ENCODE results near the gene POU2F3. TPM values are rescaled to one million over a fixed set of nuclear protein-coding genes. Genes with fewer than 3 reads are reported as not detected.

The POU2F3 gene
- total RNA-seq, 1 donor from 2014 or later = not detected

DNA sequence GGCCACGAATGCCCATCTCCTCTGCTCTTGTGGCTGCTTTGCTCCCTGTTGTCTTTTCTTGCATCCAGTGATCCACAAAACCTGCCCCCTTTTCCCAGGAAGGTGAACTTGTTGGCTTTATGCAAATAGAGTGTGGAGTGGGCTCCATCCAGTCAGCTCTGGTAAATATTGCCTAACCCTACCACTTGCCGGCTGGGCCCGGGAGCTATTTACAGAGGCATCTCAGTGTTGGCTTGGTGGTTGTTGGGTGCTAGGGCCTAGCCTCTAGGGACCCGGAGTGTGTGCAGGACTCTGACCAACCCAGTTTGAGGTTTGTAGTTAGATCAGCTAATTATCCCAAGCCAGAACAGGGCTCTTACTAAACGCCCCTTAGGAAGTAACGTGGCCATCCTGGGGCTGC lies 44.3 kb downstream of the POU2F3 start:
- no peaks in the 10 kb centered on the region for H3K36me3 Mint-ChIP-seq (ENCODE audit: low read depth)
- intact Hi-C loops (cut with micrococcal nuclease) = no loop called here
- no peaks in the 10 kb centered on the region for H3K9me3 Mint-ChIP-seq
- H3K4me1 Mint-ChIP-seq = no peaks in the 10 kb centered on the region
- no peak for DNase-seq
- H3K27me3 Mint-ChIP-seq = peaks cover 31% of the 10 kb centered on the region
- no peak overlapping the region for H3K4me3 Mint-ChIP-seq
- H3K27ac Mint-ChIP-seq = no peak overlapping the region

DNA sequence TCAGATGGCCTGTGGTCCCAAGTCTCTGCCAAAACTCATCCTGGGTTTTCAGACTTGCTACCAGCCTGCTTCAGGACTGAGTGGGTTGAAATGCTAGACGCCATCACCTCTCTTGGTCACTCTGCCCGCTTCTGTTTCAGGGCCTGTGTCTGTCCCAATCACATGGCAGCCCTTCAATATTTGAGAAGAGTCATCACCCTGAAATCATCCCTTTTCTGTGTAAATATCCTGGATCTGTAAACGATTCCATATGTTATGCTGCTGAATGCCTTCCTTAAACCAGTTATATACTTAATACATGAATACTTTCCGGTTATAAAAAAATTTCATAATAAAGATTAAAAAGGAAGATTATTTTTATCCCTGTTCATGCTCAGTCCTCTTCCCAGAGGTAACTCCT lies 45.3 kb downstream of the POU2F3 start:
- no peak overlapping the region for H3K4me3 Mint-ChIP-seq
- H3K9me3 Mint-ChIP-seq = no peaks in the 10 kb centered on the region
- no peaks in the 10 kb centered on the region for H3K4me1 Mint-ChIP-seq
- H3K27me3 Mint-ChIP-seq = peaks cover 38% of the 10 kb centered on the region
- no peak for DNase-seq
- no peak overlapping the region for H3K27ac Mint-ChIP-seq
- peaks cover 2% of the 10 kb centered on the region for H3K36me3 Mint-ChIP-seq (ENCODE audit: low read depth)
- intact Hi-C loops (cut with micrococcal nuclease) = no loop called here

DNA sequence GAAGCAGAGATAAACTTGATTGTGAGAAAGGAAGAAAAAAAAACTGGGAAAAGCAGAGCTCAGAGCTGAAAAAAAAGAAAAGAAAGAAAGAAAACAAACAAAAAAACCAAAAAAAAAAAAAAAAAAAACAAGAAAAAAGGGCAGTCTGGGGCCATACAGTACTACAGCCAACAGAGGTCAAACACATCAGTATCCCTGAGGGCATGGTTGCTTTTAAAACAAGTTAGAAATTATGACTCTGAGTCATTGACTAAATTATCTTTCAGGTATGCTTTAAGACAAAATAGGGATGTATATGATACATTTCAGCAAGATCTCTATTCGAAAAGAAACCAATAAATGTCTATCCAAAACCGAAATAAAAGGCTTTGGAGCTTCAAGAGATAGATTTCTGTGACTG lies 48.1 kb downstream of the POU2F3 start:
- DNase-seq = no peak

DNA sequence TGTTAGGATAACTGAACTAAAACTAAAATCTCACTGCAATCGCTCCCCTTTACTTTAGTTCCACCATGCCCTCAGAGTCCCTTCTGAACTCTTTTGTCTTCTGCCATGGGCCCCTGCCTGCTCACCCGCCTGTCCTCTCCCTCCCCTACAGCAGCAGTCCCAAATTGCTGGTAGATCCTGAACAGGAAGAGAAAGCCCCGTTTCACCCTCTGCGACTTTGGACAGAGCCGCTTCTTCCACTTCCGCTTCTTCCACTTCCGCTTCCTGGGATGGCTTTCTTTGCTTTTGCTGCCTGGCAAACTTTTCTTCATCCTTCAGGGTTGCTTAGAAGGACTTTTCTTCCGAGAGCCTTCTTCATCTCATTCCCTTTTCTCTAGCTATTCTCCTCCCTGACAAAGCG lies 49.5 kb downstream of the POU2F3 start:
- intact Hi-C loops (cut with micrococcal nuclease) = no loop called here
- no peak for DNase-seq
- no peak overlapping the region for H3K4me3 Mint-ChIP-seq
- H3K27ac Mint-ChIP-seq = no peak overlapping the region
- peaks cover 54% of the 10 kb centered on the region for H3K27me3 Mint-ChIP-seq
- H3K36me3 Mint-ChIP-seq (ENCODE audit: low read depth) = peaks cover 2% of the 10 kb centered on the region
- H3K9me3 Mint-ChIP-seq = no peaks in the 10 kb centered on the region
- H3K4me1 Mint-ChIP-seq = no peaks in the 10 kb centered on the region

More for the DNA sequence above, 48.1 kb downstream of the POU2F3 start:
- no peaks in the 10 kb centered on the region for H3K9me3 Mint-ChIP-seq
- H3K27me3 Mint-ChIP-seq = peaks cover 43% of the 10 kb centered on the region
- H3K27ac Mint-ChIP-seq = no peak overlapping the region
- no peaks in the 10 kb centered on the region for H3K4me1 Mint-ChIP-seq
- H3K36me3 Mint-ChIP-seq (ENCODE audit: low read depth) = peaks cover 2% of the 10 kb centered on the region
- intact Hi-C loops (cut with micrococcal nuclease) = no loop called here
- no peak overlapping the region for H3K4me3 Mint-ChIP-seq

DNA sequence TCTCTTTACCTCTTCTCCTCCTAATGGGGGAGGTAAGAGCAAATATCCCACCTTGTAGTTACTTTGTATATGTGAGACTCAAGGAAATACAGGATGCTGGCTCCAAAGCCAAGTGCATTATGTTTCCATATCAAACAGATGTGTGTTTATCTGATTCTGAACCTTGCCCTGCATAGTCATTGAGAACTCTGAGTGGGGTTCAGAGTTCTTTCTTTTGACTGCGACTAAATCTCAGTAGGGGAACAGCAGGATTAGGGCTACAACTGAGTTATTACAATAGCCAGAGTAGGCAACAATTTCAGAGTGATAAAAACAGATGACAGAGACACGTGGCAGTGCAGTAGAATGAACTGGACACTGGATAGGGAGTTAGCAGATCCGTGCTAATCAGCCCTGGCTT lies 51.0 kb downstream of the POU2F3 start:
- Mint-ChIP-seq H3K36me3 (ENCODE audit: low read depth) (peaks cover 2% of the 10 kb centered on the region), H3K27me3 (peaks cover 61% of the 10 kb centered on the region), H3K27ac (no peak overlapping the region), H3K4me3 (no peak overlapping the region), H3K9me3 (no peaks in the 10 kb centered on the region), H3K4me1 (no peaks in the 10 kb centered on the region)
- intact Hi-C loops (cut with micrococcal nuclease) = no loop called here
- no peak for DNase-seq

DNA sequence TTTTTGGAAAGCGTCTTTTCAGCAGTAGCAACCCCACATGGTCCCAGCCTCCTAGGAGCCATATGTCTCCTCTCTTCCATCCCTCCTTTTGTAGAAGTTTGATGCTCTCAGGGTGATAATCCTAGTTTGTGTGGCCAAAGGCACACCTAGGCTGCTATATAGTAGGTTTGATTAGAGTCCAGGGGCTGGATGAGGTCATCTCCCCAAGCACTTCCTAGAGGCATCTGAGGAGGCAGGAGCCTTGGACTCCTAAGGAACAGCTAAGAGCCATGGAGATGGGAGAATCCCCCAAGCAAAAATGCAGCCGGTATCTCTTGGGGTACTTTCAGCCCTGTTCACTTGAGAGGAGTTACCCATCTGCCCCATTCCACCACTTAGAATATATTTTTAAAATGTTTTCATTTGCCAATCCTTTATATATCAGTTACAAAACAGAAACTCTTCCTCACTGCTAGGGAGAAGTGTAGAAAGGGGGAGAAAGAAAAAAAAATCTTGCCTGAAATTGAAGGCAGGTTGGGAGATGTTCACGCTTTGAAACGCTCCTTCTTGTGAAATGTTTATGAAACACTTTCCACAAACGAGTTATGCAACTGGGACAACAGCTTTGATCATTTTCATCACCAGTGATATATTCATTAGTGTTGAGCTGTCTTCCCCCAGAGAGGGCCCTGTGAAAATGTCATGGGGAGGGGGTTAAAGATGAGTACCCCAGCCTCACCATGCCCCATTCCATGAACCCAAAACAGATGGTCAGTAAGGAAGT lies 53.3 kb downstream of the POU2F3 start:
- Mint-ChIP-seq H3K9me3 (no peaks in the 10 kb centered on the region), H3K4me1 (no peaks in the 10 kb centered on the region), H3K27me3 (peaks cover 60% of the 10 kb centered on the region), H3K36me3 (ENCODE audit: low read depth) (peaks cover 2% of the 10 kb centered on the region), H3K27ac (no peak overlapping the region), H3K4me3 (no peak overlapping the region)
- intact Hi-C loops (cut with micrococcal nuclease) = no loop called here
- no peak for DNase-seq

DNA sequence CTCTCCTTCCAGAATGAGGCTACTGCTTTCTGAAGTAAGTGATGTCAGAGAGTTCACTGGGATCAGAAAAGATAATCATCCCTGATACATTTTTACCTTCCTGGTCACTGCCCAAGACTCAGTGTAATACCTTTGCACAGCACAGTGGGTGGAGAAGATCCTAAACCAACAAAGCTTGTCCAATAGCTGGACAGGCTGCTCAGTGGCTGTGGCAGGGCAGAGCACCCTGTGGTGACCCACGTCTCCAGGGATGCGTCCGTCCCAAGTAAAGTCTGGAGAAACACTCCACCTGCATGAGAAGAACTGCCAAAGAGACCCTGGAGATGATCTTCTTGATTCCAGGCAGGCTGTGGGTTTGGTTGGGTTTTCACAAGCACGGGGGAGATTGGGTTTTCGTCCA lies 54.2 kb downstream of the POU2F3 start:
- intact Hi-C loops (cut with micrococcal nuclease) = no loop called here
- H3K9me3 Mint-ChIP-seq = no peaks in the 10 kb centered on the region
- peaks cover 2% of the 10 kb centered on the region for H3K36me3 Mint-ChIP-seq (ENCODE audit: low read depth)
- no peak for DNase-seq
- no peak overlapping the region for H3K4me3 Mint-ChIP-seq
- no peak overlapping the region for H3K27ac Mint-ChIP-seq
- peaks cover 63% of the 10 kb centered on the region for H3K27me3 Mint-ChIP-seq
- no peaks in the 10 kb centered on the region for H3K4me1 Mint-ChIP-seq

DNA sequence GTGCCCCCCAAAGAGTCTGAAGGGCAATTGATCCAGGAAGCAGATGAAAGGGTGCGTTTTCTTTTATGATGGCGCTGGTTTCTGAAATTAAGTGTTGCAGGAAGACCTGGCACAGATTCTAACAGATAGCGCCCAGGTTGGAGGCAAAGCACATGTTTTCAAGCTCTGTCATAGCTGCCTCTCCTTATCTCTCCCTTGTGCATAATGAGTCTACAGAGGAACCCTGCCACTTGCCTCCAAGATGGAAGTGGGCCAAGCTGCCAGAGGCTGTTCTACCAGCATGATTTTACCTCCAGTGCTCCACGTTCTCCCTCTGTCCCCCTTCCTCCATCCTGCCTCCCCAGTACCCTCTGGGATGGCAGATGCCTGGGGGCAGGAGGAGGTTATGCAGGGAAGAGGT lies 55.2 kb downstream of the POU2F3 start:
- Mint-ChIP-seq H3K36me3 (ENCODE audit: low read depth) (no peaks in the 10 kb centered on the region), H3K27me3 (peaks cover 59% of the 10 kb centered on the region), H3K4me3 (no peak overlapping the region), H3K4me1 (no peaks in the 10 kb centered on the region), H3K27ac (no peak overlapping the region), H3K9me3 (no peaks in the 10 kb centered on the region)
- DNase-seq = no peak
- intact Hi-C loops (cut with micrococcal nuclease) = no loop called here

DNA sequence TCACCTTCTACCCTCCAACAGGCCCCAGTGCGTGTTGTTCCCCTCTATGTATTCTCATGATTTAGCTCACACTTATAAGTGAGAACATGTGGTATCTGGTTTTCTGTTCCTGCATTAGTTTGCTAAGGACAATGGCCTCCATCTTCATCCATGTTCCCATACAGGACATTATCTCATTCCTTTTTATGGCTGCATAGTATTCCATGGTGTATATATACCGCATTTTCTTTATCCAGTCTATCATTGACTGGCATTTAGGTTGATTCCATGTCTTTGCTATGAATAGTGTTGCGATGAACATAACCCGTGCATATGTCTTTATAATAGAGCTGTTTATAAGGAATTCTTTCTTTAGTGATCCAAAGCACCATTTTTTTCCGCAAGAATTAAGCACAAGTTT lies 56.6 kb downstream of the POU2F3 start:
- intact Hi-C loops (cut with micrococcal nuclease) = no loop called here
- DNase-seq = no peak
- Mint-ChIP-seq H3K4me1 (no peaks in the 10 kb centered on the region), H3K4me3 (no peak overlapping the region), H3K36me3 (ENCODE audit: low read depth) (no peaks in the 10 kb centered on the region), H3K27ac (no peak overlapping the region), H3K9me3 (no peaks in the 10 kb centered on the region), H3K27me3 (peaks cover 56% of the 10 kb centered on the region)

DNA sequence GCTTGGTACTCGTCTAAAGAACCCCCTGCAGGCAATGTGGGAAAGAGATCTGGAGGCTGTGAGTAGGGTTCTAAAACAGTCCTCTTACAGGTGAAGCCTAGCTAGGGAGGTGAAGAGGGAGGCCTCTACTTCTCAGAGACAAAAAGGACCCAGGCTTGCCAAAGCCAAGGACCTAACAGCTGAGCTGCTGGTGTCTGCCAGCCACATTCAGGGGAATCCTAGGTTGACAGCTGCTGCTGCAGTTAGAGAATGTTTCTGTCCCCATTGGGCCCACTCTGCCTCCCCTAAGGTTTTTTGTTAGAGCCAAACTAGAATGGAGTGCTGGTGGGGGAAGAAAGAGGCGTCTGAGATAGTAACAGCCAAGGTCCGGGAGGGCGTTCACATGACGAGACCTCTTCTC lies 58.5 kb downstream of the POU2F3 start:
- peaks cover 2% of the 10 kb centered on the region for H3K4me1 Mint-ChIP-seq
- H3K36me3 Mint-ChIP-seq (ENCODE audit: low read depth) = no peaks in the 10 kb centered on the region
- H3K4me3 Mint-ChIP-seq = no peak overlapping the region
- intact Hi-C loops (cut with micrococcal nuclease) = no loop called here
- no peak overlapping the region for H3K27ac Mint-ChIP-seq
- H3K9me3 Mint-ChIP-seq = no peaks in the 10 kb centered on the region
- H3K27me3 Mint-ChIP-seq = peaks cover 50% of the 10 kb centered on the region
- no peak for DNase-seq

DNA sequence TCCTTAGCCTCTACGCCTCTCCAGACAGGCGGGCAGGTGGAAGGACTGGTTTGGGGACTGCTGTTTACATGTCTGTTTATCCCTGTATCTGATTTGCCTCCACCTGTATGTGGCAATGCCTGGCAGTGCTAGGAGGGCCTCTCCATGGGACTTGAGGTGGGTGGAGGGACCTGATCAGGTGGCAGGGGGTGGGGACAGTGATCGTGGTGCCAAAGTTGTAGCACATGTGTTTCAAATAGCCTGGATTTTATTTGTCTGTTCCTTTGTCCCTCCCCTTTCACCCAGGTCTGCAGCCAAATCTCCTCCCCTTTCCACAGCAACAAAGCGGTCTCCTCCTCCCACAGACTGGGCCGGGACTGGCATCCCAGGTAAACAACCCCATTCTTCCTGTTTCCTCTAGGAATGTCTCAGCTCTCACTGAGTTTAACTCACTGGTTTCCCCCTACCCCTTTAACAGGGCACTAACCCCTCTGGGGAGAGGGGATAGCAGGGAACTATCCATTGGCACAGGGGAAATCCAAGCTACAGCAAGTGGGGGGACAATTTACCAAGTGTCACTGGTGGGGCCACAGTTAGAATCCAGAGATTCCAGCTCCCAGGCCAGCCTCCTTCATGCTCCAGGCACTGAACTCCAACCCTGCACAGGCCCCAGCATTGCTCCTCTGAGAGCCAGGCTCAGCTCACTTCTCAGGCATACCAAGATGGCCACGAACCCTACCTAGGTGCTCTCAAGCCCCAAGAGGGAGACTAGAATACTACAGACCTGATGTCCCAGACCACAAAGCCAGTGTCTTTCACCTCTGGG lies 62.3 kb downstream of the POU2F3 start:
- Mint-ChIP-seq H3K4me1 (peaks cover 2% of the 10 kb centered on the region), H3K27ac (no peak overlapping the region), H3K9me3 (no peaks in the 10 kb centered on the region), H3K36me3 (ENCODE audit: low read depth) (no peaks in the 10 kb centered on the region), H3K27me3 (peaks cover 34% of the 10 kb centered on the region), H3K4me3 (no peak overlapping the region)
- DNase-seq = no peak
- intact Hi-C loops (cut with micrococcal nuclease) = no loop called here

DNA sequence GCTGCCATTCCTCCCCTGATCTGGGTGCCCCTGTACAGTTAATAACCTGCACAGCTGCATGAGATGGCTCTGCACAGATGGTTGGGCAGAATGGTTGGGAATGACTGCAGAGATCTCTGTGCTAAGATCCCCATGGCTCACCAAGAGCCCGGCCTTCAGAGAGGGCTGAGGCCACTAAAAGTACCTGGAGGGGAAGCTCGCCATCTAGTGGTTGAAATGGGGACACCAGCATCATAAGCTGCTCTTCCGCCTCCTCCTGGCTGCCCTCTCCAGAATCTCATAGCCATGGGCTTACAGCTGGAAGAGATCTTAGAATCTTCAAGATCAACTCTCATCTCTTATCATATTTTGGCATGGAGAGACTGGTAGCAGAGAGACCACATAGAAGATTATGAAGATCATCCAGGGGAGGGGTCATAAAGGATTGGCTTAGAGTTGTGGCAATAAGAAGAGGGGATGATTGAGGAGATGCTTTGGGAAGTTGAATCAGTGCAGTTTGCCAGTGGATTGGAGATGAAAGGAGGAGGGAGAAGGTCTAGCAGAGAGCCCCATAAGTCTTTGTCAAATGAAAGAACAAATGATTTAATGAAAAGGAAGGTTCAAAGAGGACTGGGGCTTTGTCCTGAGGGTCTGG lies 63.2 kb downstream of the POU2F3 start:
- intact Hi-C loops (cut with micrococcal nuclease) = loop anchor here (1.0 kb wide), 2 partner anchors 68 to 131 kb away; no protein-coding TSS in a partner anchor
- Mint-ChIP-seq H3K9me3 (no peaks in the 10 kb centered on the region), H3K4me1 (peaks cover 2% of the 10 kb centered on the region), H3K36me3 (ENCODE audit: low read depth) (no peaks in the 10 kb centered on the region), H3K27me3 (peaks cover 30% of the 10 kb centered on the region), H3K4me3 (no peak overlapping the region), H3K27ac (no peak overlapping the region)
- DNase-seq = peak; percentile 90

DNA sequence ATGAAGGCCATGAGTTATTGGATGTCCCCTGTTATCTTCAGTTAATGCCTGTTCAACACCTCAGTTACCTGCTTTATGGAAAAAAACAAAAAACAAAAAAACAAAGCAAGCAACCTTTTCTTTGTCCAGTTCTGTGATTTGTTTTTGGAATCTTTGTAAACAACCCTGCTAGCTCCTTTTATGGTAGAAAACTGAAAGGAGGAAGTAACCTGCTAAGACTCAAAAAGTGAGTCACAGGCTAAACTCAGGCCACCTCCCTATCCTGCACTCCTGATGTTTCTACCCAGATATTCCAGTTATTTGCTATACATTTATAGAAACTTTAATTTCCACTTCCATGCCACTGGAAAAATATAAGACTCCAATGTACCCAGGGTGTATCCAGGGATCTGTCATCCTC lies 64.6 kb downstream of the POU2F3 start:
- peaks cover 22% of the 10 kb centered on the region for H3K27me3 Mint-ChIP-seq
- no peaks in the 10 kb centered on the region for H3K36me3 Mint-ChIP-seq (ENCODE audit: low read depth)
- no peak overlapping the region for H3K4me3 Mint-ChIP-seq
- no peak for DNase-seq
- no peaks in the 10 kb centered on the region for H3K9me3 Mint-ChIP-seq
- intact Hi-C loops (cut with micrococcal nuclease) = no loop called here
- H3K27ac Mint-ChIP-seq = no peak overlapping the region
- peaks cover 2% of the 10 kb centered on the region for H3K4me1 Mint-ChIP-seq

DNA sequence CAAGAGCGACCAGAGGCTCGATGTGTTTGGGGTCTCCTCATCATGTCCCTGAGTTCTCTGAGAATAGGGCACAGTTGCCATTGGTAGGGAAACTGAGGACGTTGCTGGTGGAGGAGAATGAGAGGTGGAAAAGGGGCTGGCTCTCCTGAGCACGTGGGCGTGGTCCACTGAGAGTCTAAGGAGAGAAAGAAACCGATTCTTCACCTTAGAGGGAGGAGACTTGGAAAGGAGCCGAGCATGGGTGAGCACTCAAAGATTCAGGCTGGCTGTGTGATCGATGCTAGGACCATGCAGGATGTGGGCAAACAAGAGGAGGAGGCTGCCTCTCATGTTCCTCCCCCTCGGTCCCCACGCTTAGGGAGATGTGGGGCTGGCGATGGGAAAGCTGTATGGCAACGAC lies 65.3 kb downstream of the POU2F3 start:
- no peak for DNase-seq
- no peak overlapping the region for H3K27ac Mint-ChIP-seq
- no peak overlapping the region for H3K4me3 Mint-ChIP-seq
- H3K9me3 Mint-ChIP-seq = no peaks in the 10 kb centered on the region
- intact Hi-C loops (cut with micrococcal nuclease) = no loop called here
- peaks cover 2% of the 10 kb centered on the region for H3K4me1 Mint-ChIP-seq
- no peaks in the 10 kb centered on the region for H3K36me3 Mint-ChIP-seq (ENCODE audit: low read depth)
- H3K27me3 Mint-ChIP-seq = peaks cover 18% of the 10 kb centered on the region

All from activated CD4-positive, alpha-beta T cell treated with anti-CD3 and anti-CD28 coated beads, Interleukin-2, amount 10 ng/mL, durations not matched to agents 24 days and 14 days (primary cell).